Activated CD8-positive, alpha-beta T cell treated with anti-CD3 and anti-CD28 coated beads, Interleukin-2, amount 10 ng/mL, durations not matched to agents 7 days and 5 days (primary cell): Measurements from ENCODE around the gene FASTK. TPM values are rescaled to one million over a fixed set of nuclear protein-coding genes. Genes with fewer than 3 reads are reported as not detected.

Experiments
- ATAC-seq: fragments of 150-1000 bp; cut with Tn5 transposase; one replicate; pipeline ENCODE4 v1.10.0; 2021; ENCODE audit warnings: moderate library complexity
- CTCF ChIA-PET: fragments of 350-600 bp; sonication (Branson Sonifier 250); formaldehyde crosslinking; loops from one replicate; lab custom pipeline; 2021; ENCODE audit warnings: antibody characterized with exemption; lab: Charles Lee
- POLR2A ChIA-PET: fragments of 350-600 bp; sonication (Branson Sonifier 250); formaldehyde crosslinking; loops from one replicate; lab custom pipeline; 2021; ENCODE audit warnings: antibody characterized with exemption; lab: Charles Lee
- DNase-seq: peaks from one replicate; pipeline ENCODE4 v3.0.0-alpha.2; 2020
- H3K27ac Mint-ChIP-seq: one replicate; pipeline ENCODE4 v1.8.0; 2021; ENCODE audit warnings: mild to moderate bottlenecking, mixed read lengths
- H3K27me3 Mint-ChIP-seq: one replicate; pipeline ENCODE4 v1.8.0; 2021; ENCODE audit warnings: low read depth, mixed read lengths
- H3K36me3 Mint-ChIP-seq: one replicate; pipeline ENCODE4 v1.8.0; 2021; ENCODE audit warnings: low read depth, mixed read lengths
- H3K4me1 Mint-ChIP-seq: one replicate; pipeline ENCODE4 v1.8.0; 2021; ENCODE audit warnings: low read depth, mixed read lengths
- H3K4me3 Mint-ChIP-seq: one replicate; pipeline ENCODE4 v1.8.0; 2021; ENCODE audit warnings: mild to moderate bottlenecking, mixed read lengths
- H3K9me3 Mint-ChIP-seq: one replicate; pipeline ENCODE4 v1.8.0; 2022; ENCODE audit warnings: mixed read lengths; ENCODE audit not compliant: insufficient read depth
- total RNA-seq, 2 experiments: library from RNA; stranded (reverse); gene quantifications; one replicate each; pipeline ENCODE4 v1.2.3, GENCODE V29; 2021

FASTK gene
- total RNA-seq, 2 experiments from 2014 or later, result 81.8 to 88.1 TPM

DNA sequence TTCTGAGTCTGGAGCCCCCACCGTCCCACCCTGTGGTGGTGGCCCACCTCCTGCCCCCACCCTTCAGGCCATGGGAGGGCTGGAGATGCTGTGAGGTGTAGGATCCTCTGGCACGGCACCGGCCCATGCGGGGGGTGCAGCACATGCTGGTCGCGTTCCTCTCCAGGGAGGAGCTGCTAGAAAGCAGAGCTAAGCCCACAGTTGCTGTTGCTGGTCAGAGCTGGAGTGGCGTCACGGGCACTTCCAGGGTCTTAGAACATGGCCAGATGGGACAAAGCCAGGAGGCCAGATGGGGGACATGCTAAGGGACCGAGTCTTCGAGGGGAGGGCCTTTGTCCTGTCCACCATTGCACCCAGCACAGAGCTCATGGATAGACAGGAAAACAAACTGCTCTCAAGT is 27.3 kb upstream of the FASTK start:
- no peak for ATAC-seq
- CTCF ChIA-PET, result interaction anchor here (0.8 to 1.5 kb wide), 3 partner anchors 11 to 80 kb away, joined by 3 to 4 read pairs (median 4); partner anchors contain the start of gene ABCB8
- POLR2A ChIA-PET, result interaction anchor here (0.6 kb wide), 1 partner anchor 16 kb away, joined by 3 read pairs; no protein-coding TSS in a partner anchor

GRCh38 chr7:151104411-151105235 is 24.0 kb upstream of the FASTK start:
- DNase-seq (no peak), ATAC-seq (no peak)
- no peaks in the 10 kb centered on the region for H3K9me3 Mint-ChIP-seq
- ChIA-PET POLR2A (no interaction called here), CTCF (interaction anchor here (1.0 to 1.9 kb wide), 4 partner anchors 11 to 75 kb away, joined by 3 to 5 read pairs (median 3); no protein-coding TSS in a partner anchor)
- H3K4me1 Mint-ChIP-seq, result peaks cover 3% of the 10 kb centered on the region
- H3K4me3 Mint-ChIP-seq, result no peak overlapping the region
- H3K36me3 Mint-ChIP-seq, result no peaks in the 10 kb centered on the region
- no peak overlapping the region for H3K27ac Mint-ChIP-seq
- peaks cover 4% of the 10 kb centered on the region for H3K27me3 Mint-ChIP-seq

More for the DNA sequence above, 27.3 kb upstream of the FASTK start:
- Mint-ChIP-seq H3K36me3 (no peaks in the 10 kb centered on the region), H3K27ac (no peak overlapping the region), H3K4me3 (no peak overlapping the region), H3K27me3 (peaks cover 8% of the 10 kb centered on the region), H3K9me3 (no peaks in the 10 kb centered on the region), H3K4me1 (peaks cover 6% of the 10 kb centered on the region)
- DNase-seq, result no peak

- CTCF ChIA-PET, result interaction anchor here (1.4 to 1.9 kb wide), 2 partner anchors 12 to 20 kb away, joined by 3 to 5 read pairs; no protein-coding TSS in a partner anchor
These were observed 23.4 kb upstream of the FASTK start for GRCh38 chr7:151103973-151104372.

DNA sequence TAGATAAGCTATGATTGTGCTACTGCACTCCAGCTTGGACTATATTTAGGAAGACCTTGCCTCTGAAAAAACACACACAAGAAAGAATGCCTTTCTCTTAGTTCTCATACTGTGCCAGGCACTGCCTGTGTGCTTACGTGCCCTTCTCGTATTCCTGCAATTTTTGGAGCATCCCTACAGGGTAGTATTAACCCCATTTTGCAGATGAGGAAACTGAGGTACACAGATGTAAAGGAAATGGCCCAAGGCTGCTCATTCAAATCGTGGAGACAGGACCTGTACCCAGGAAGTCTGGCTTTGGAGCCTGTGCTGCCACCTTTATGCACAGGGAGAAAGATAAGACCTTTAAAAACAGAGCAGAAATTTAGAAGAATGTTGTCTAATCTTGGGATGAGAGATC is 22.4 kb upstream of the FASTK start:
- Mint-ChIP-seq H3K4me1 (peaks cover 3% of the 10 kb centered on the region), H3K27me3 (peaks cover 4% of the 10 kb centered on the region), H3K4me3 (no peak overlapping the region), H3K27ac (no peak overlapping the region), H3K9me3 (no peaks in the 10 kb centered on the region), H3K36me3 (no peaks in the 10 kb centered on the region)
- CTCF ChIA-PET, result interaction anchor here (0.8 to 1.9 kb wide), 2 partner anchors 8 to 21 kb away, joined by 3 to 5 read pairs; no protein-coding TSS in a partner anchor
- DNase-seq, result no peak
- POLR2A ChIA-PET, result interaction anchor here (0.7 kb wide), 1 partner anchor 74 kb away, joined by 3 read pairs; no protein-coding TSS in a partner anchor
- ATAC-seq, result no peak

More at GRCh38 chr7:151103973-151104372, 23.4 kb upstream of the FASTK start:
- no peak overlapping the region for H3K4me3 Mint-ChIP-seq
- no peaks in the 10 kb centered on the region for H3K36me3 Mint-ChIP-seq
- no peak overlapping the region for H3K27ac Mint-ChIP-seq
- POLR2A ChIA-PET, result interaction anchor here (0.7 kb wide), 1 partner anchor 73 kb away, joined by 3 read pairs; no protein-coding TSS in a partner anchor
- ATAC-seq (no peak), DNase-seq (no peak)
- H3K9me3 Mint-ChIP-seq, result no peaks in the 10 kb centered on the region
- peaks cover 4% of the 10 kb centered on the region for H3K27me3 Mint-ChIP-seq
- H3K4me1 Mint-ChIP-seq, result peaks cover 3% of the 10 kb centered on the region

GRCh38 chr7:151101621-151102396 is 21.2 kb upstream of the FASTK start:
- H3K4me1 Mint-ChIP-seq, result peaks cover 3% of the 10 kb centered on the region
- ChIA-PET CTCF (no interaction called here), POLR2A (no interaction called here)
- no peaks in the 10 kb centered on the region for H3K36me3 Mint-ChIP-seq
- H3K4me3 Mint-ChIP-seq, result no peak overlapping the region
- H3K27me3 Mint-ChIP-seq, result peaks cover 4% of the 10 kb centered on the region
- ATAC-seq (no peak), DNase-seq (no peak)
- H3K9me3 Mint-ChIP-seq, result no peaks in the 10 kb centered on the region
- H3K27ac Mint-ChIP-seq, result no peak overlapping the region

GRCh38 chr7:151100921-151101320 is 20.3 kb upstream of the FASTK start:
- no peaks in the 10 kb centered on the region for H3K36me3 Mint-ChIP-seq
- ChIA-PET CTCF (interaction anchor here (1.1 kb wide), 1 partner anchor 10 kb away, joined by 4 read pairs; no protein-coding TSS in a partner anchor), POLR2A (no interaction called here)
- ATAC-seq (no peak), DNase-seq (no peak)
- H3K27ac Mint-ChIP-seq, result no peak overlapping the region
- peaks cover 4% of the 10 kb centered on the region for H3K27me3 Mint-ChIP-seq
- no peak overlapping the region for H3K4me3 Mint-ChIP-seq
- H3K4me1 Mint-ChIP-seq, result peaks cover 3% of the 10 kb centered on the region
- H3K9me3 Mint-ChIP-seq, result no peaks in the 10 kb centered on the region

GRCh38 chr7:151099486-151100211 is 19.0 kb upstream of the FASTK start:
- DNase-seq (no peak), ATAC-seq (no peak)
- CTCF ChIA-PET, result no interaction called here

GRCh38 chr7:151095828-151096475 is 15.3 kb upstream of the FASTK start:
- Mint-ChIP-seq H3K36me3 (no peaks in the 10 kb centered on the region), H3K9me3 (no peaks in the 10 kb centered on the region), H3K4me1 (no peaks in the 10 kb centered on the region), H3K27ac (no peak overlapping the region), H3K4me3 (no peak overlapping the region), H3K27me3 (no peaks in the 10 kb centered on the region)
- CTCF ChIA-PET, result interaction anchor here (0.9 kb wide), 1 partner anchor 197 kb away, joined by 3 read pairs; no protein-coding TSS in a partner anchor
- DNase-seq, result no peak
- ATAC-seq, result no peak
- POLR2A ChIA-PET, result no interaction called here

More at GRCh38 chr7:151099486-151100211, 19.0 kb upstream of the FASTK start:
- H3K9me3 Mint-ChIP-seq, result no peaks in the 10 kb centered on the region
- H3K4me3 Mint-ChIP-seq, result no peak overlapping the region
- H3K27me3 Mint-ChIP-seq, result peaks cover 4% of the 10 kb centered on the region
- no peaks in the 10 kb centered on the region for H3K4me1 Mint-ChIP-seq
- H3K27ac Mint-ChIP-seq, result no peak overlapping the region
- POLR2A ChIA-PET, result no interaction called here
- H3K36me3 Mint-ChIP-seq, result no peaks in the 10 kb centered on the region

- POLR2A ChIA-PET, result no interaction called here
- Mint-ChIP-seq H3K4me3 (no peak overlapping the region), H3K36me3 (no peaks in the 10 kb centered on the region), H3K27me3 (no peaks in the 10 kb centered on the region), H3K9me3 (no peaks in the 10 kb centered on the region), H3K27ac (no peak overlapping the region), H3K4me1 (no peaks in the 10 kb centered on the region)
- DNase-seq (no peak), ATAC-seq (peak; percentile 35)
- CTCF ChIA-PET, result interaction anchor here (0.9 kb wide), 1 partner anchor 197 kb away, joined by 3 read pairs; no protein-coding TSS in a partner anchor
These were observed 14.7 kb upstream of the FASTK start for GRCh38 chr7:151095123-151095797.

- no peak for ATAC-seq
- POLR2A ChIA-PET, result no interaction called here
- H3K36me3 Mint-ChIP-seq, result no peaks in the 10 kb centered on the region
These were observed 14.1 kb upstream of the FASTK start for GRCh38 chr7:151094675-151095074.

More at GRCh38 chr7:151094675-151095074, 14.1 kb upstream of the FASTK start:
- DNase-seq, result no peak
- no peak overlapping the region for H3K27ac Mint-ChIP-seq
- no peaks in the 10 kb centered on the region for H3K27me3 Mint-ChIP-seq
- no peaks in the 10 kb centered on the region for H3K4me1 Mint-ChIP-seq
- H3K9me3 Mint-ChIP-seq, result no peaks in the 10 kb centered on the region
- no peak overlapping the region for H3K4me3 Mint-ChIP-seq
- CTCF ChIA-PET, result interaction anchor here (1.0 kb wide), 1 partner anchor 16 kb away, joined by 4 read pairs; no protein-coding TSS in a partner anchor
